PFSK-1 (cell line): Measurements from ENCODE around the gene PEAR1.

Experiments
- FOXP2 ChIP-seq: optimal IDR thresholded peaks from 2 replicates; pipeline ENCODE3; 2011; ENCODE audit warnings: borderline replicate concordance, control low read depth, inconsistent platforms; ENCODE audit not compliant: insufficient read depth; ENCODE audit errors: extremely low read length, extremely low read depth
- POLR2AphosphoS5 ChIP-seq: IDR thresholded peaks from 2 replicates; pipeline ENCODE4 v1.6.1; 2012; ENCODE audit warnings: low read depth, mild to moderate bottlenecking, control low read depth, low read length, moderate library complexity
- REST ChIP-seq, 2 experiments: IDR thresholded peaks; 2 replicates each; pipeline versions ENCODE4 v1.6.1 to v1.8.0; 2011 to 2012; ENCODE audit warnings: low read depth in 2 of 2, low read length in 2 of 2, control low read depth in 1 of 2, inconsistent platforms in 1 of 2, mild to moderate bottlenecking in 1 of 2, moderate library complexity in 1 of 2; ENCODE audit not compliant: insufficient read depth in 1 of 2
- SIN3A ChIP-seq: IDR thresholded peaks from 2 replicates; pipeline ENCODE4 v1.6.1; 2012; ENCODE audit warnings: mild to moderate bottlenecking, low read length, moderate library complexity, borderline replicate concordance; ENCODE audit not compliant: insufficient read depth
- TAF1 ChIP-seq: IDR thresholded peaks from 2 replicates; pipeline ENCODE4 v1.6.1; 2012; ENCODE audit warnings: low read length, control low read depth, borderline replicate concordance; ENCODE audit not compliant: insufficient read depth

- TF ChIP-seq TAF1, result no peak
- no peak for TF ChIP-seq POLR2AphosphoS5
- TF ChIP-seq REST (IDR thresholded peaks at IDR 0.05; ENCODE audit: insufficient read depth in 1 of 2, low read depth in 2 of 2, low read length in 2 of 2), result no peak
- no peak for TF ChIP-seq SIN3A
- no peak for TF ChIP-seq FOXP2
Measured at GRCh38 chr1:156844638-156845037, 48.9 kb upstream of the PEAR1 start.
